ENCODE data around the gene SCN2A. TPM values are rescaled to one million over a fixed set of nuclear protein-coding genes. Genes with fewer than 3 reads are reported as not detected.

SCN2A gene
- total RNA-seq, 2 donors from 2014 or later, result 0.15 to 0.20 TPM

DNA sequence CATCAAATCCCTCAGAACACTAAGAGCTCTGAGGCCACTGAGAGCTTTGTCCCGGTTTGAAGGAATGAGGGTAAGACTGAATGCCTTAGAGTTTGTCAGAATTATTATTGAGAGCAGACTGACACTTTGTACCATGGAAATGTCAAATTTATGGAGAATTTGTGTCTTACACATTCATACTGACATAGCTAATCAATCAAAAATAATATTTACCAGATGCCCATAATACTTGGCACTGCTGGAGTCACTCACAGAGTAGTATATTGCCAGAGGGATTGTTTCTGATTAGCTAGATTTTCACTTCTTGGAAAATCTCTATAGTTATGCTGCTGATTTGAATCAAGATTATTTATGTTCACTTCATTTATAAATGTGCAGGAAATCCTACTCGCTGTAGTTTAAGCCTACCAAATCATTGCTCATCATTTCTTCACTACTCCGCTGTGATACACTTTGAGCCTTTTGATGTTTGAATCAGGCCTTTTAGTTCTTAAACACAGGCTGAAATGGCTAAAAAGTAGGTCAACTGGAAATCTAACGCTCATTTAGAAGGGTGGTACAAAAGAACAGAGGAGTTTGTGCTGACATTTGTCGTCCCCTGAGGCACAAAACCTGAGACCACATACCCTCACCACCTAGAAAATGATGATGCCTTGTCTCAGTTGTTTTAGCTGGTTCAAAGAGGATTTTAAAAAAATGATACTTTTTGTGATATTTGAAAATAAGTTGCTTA lies 134.2 kb downstream of the SCN2A start:
- H3K27ac Mint-ChIP-seq, result peak overlapping the region; percentile 37
- DNase-seq, result no peak
- no peaks in the 10 kb centered on the region for H3K9me3 Mint-ChIP-seq
- Histone ChIP-seq H3K4me1 (ENCODE audit: control insufficient read depth, insufficient read depth, low read length) (peaks cover 4% of the 10 kb centered on the region), H3K4me3 (ENCODE audit: low read length) (no peak overlapping the region), H3K27ac (ENCODE audit: low read depth, low read length) (peak overlapping the region; percentile 26), H3K9ac (ENCODE audit: extremely low read depth, low read length, poor library complexity, severe bottlenecking) (no peak overlapping the region), H3K9me3 (ENCODE audit: control insufficient read depth, low read length) (no peaks in the 10 kb centered on the region), H3K36me3 (ENCODE audit: control insufficient read depth, insufficient read depth, low read length) (no peaks in the 10 kb centered on the region), H3K27me3 (ENCODE audit: control insufficient read depth, insufficient read depth, low read length, poor library complexity, severe bottlenecking) (no peaks in the 10 kb centered on the region)
- TF ChIP-seq, protein P1, sequence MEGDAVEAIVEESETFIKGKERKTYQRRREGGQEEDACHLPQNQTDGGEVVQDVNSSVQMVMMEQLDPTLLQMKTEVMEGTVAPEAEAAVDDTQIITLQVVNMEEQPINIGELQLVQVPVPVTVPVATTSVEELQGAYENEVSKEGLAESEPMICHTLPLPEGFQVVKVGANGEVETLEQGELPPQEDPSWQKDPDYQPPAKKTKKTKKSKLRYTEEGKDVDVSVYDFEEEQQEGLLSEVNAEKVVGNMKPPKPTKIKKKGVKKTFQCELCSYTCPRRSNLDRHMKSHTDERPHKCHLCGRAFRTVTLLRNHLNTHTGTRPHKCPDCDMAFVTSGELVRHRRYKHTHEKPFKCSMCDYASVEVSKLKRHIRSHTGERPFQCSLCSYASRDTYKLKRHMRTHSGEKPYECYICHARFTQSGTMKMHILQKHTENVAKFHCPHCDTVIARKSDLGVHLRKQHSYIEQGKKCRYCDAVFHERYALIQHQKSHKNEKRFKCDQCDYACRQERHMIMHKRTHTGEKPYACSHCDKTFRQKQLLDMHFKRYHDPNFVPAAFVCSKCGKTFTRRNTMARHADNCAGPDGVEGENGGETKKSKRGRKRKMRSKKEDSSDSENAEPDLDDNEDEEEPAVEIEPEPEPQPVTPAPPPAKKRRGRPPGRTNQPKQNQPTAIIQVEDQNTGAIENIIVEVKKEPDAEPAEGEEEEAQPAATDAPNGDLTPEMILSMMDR (conservative IDR thresholded peaks at IDR 0.05), result no peak
- H3K27me3 Mint-ChIP-seq (ENCODE audit: insufficient read depth), result no peaks in the 10 kb centered on the region
- H3K4me1 Mint-ChIP-seq, result peaks cover 48% of the 10 kb centered on the region
- no peaks in the 10 kb centered on the region for H3K36me3 Mint-ChIP-seq (ENCODE audit: low read depth)
- H3K4me3 Mint-ChIP-seq, result no peak overlapping the region
- 80 to 86% methylated on average over 2 to 5 of the region's 5 CpGs for WGBS, 2 experiments (ENCODE audit: insufficient coverage in 1 of 2, insufficient read length in 1 of 2)

DNA sequence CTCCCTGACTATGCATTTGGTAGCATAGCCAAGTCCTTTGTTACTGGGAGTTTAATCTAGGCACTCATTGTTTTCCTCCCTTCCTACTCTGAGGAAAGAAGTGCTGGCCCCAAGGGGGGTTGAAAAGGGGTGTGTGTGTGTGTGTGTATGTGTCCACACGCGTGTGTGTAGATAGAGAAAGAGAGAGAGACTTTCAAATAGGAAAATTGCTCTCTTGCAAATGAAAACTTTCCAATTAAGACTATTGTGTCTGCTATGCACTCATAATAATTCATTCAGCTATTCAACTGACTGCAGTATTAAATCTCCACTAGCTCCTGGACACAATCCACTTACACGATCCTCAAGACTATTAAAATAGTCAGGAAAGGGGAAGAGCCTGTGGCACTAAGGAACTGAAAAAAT lies 137.4 kb downstream of the SCN2A start:
- no peaks in the 10 kb centered on the region for H3K9me3 ChIP-seq (ENCODE audit: control insufficient read depth, low read length)
- no peaks in the 10 kb centered on the region for H3K27me3 Mint-ChIP-seq (ENCODE audit: insufficient read depth)
- H3K36me3 ChIP-seq (ENCODE audit: control insufficient read depth, insufficient read depth, low read length), result no peaks in the 10 kb centered on the region
- peaks cover 9% of the 10 kb centered on the region for H3K4me1 ChIP-seq (ENCODE audit: control insufficient read depth, insufficient read depth, low read length)
- DNase-seq, result no peak
- H3K4me3 Mint-ChIP-seq, result no peak overlapping the region
- peaks cover 45% of the 10 kb centered on the region for H3K4me1 Mint-ChIP-seq
- TF ChIP-seq, protein P1 (conservative IDR thresholded peaks at IDR 0.05), result no peak
- H3K27me3 ChIP-seq (ENCODE audit: control insufficient read depth, insufficient read depth, low read length, poor library complexity, severe bottlenecking), result no peaks in the 10 kb centered on the region
- 89% methylated on average over 3 of the region's 3 CpGs; no CpG with 5 or more reads in 1 of the 2 experiments for WGBS, 2 experiments (ENCODE audit: insufficient coverage in 1 of 2, insufficient read length in 1 of 2)
- H3K27ac Mint-ChIP-seq, result no peak overlapping the region
- no peak overlapping the region for H3K9ac ChIP-seq (ENCODE audit: extremely low read depth, low read length, poor library complexity, severe bottlenecking)
- no peak overlapping the region for H3K4me3 ChIP-seq (ENCODE audit: low read length)
- no peak overlapping the region for H3K27ac ChIP-seq (ENCODE audit: low read depth, low read length)
- no peaks in the 10 kb centered on the region for H3K36me3 Mint-ChIP-seq (ENCODE audit: low read depth)
- H3K9me3 Mint-ChIP-seq, result no peaks in the 10 kb centered on the region

- Histone ChIP-seq H3K9me3 (ENCODE audit: control insufficient read depth, low read length) (no peaks in the 10 kb centered on the region), H3K36me3 (ENCODE audit: control insufficient read depth, insufficient read depth, low read length) (no peaks in the 10 kb centered on the region), H3K4me1 (ENCODE audit: control insufficient read depth, insufficient read depth, low read length) (peaks cover 5% of the 10 kb centered on the region), H3K4me3 (ENCODE audit: low read length) (no peak overlapping the region), H3K9ac (ENCODE audit: extremely low read depth, low read length, poor library complexity, severe bottlenecking) (no peak overlapping the region), H3K27me3 (ENCODE audit: control insufficient read depth, insufficient read depth, low read length, poor library complexity, severe bottlenecking) (no peaks in the 10 kb centered on the region), H3K27ac (ENCODE audit: low read depth, low read length) (no peak overlapping the region)
- no peaks in the 10 kb centered on the region for H3K9me3 Mint-ChIP-seq
- H3K4me1 Mint-ChIP-seq, result peaks cover 15% of the 10 kb centered on the region
- H3K27me3 Mint-ChIP-seq (ENCODE audit: insufficient read depth), result no peaks in the 10 kb centered on the region
- no peaks in the 10 kb centered on the region for H3K36me3 Mint-ChIP-seq (ENCODE audit: low read depth)
- WGBS, 2 experiments (ENCODE audit: insufficient coverage in 1 of 2, insufficient read length in 1 of 2), result 82% methylated on average over 2 of the region's 2 CpGs; no CpG with 5 or more reads in 1 of the 2 experiments
- no peak for DNase-seq
- H3K4me3 Mint-ChIP-seq, result no peak overlapping the region
- TF ChIP-seq, protein P1 (conservative IDR thresholded peaks at IDR 0.05), result no peak
- no peak overlapping the region for H3K27ac Mint-ChIP-seq
Measured at GRCh38 chr2:165382362-165382761, 143.1 kb downstream of the SCN2A start.

Data from endodermal cell (in vitro differentiated cells).